IMR-90 (cell line): ENCODE measurements around the gene FHDC1. TPM values are rescaled to one million over a fixed set of nuclear protein-coding genes. Genes with fewer than 3 reads are reported as not detected.

Experiments used
- ATAC-seq: fragments of 200-7000 bp; cut with Tn5 transposase; 2 replicates; pipeline ENCODE4 v1.9.1; 2020; ENCODE audit warnings: low read depth, mild to moderate bottlenecking, moderate library complexity
- BruUV-seq: library from RNA; stranded (reverse); fragments of 400-500 nt; replicated peaks from 2 replicates; lab custom pipeline; 2021; lab: Mats Ljungman, UMichigan
- CTCF ChIA-PET: fragments of 300-600 bp; formaldehyde crosslinking; extraction: SDS; loops from one replicate; lab custom pipeline; 2021; ENCODE audit warnings: antibody characterized with exemption; lab: Yijun Ruan, JAX
- POLR2A ChIA-PET: fragments of 300-600 bp; sonication (Branson Sonifier 250); formaldehyde crosslinking; loops from one replicate; lab custom pipeline; 2022; ENCODE audit warnings: antibody characterized with exemption; ENCODE audit not compliant: unreplicated experiment; lab: Charles Lee
- DNase-seq: peaks from one replicate; pipeline ENCODE4 v3.0.0; 2013
- H2AFZ ChIP-seq: replicated peaks from 2 replicates; pipeline ENCODE3; 2013; ENCODE audit warnings: low read length, mild to moderate bottlenecking; ENCODE audit not compliant: poor library complexity
- H2AK5ac ChIP-seq: 2 replicates; pipeline ENCODE4 v1.6.1; 2013; ENCODE audit warnings: low read depth, low read length, inconsistent platforms
- H2AK9ac ChIP-seq: replicated peaks from 2 replicates; pipeline ENCODE3; 2013; ENCODE audit warnings: mild to moderate bottlenecking, low read depth, low read length, moderate library complexity; ENCODE audit not compliant: poor library complexity
- H2BK120ac ChIP-seq: 2 replicates; pipeline ENCODE4 v1.6.1; 2013; ENCODE audit warnings: low read depth, low read length, inconsistent platforms
- H2BK15ac ChIP-seq: 3 replicates; pipeline ENCODE4 v1.6.1; 2013; ENCODE audit warnings: low read depth, low read length, inconsistent platforms
- H2BK20ac ChIP-seq: 2 replicates; pipeline ENCODE4 v1.6.1; 2013; ENCODE audit warnings: low read depth, mild to moderate bottlenecking, inconsistent platforms, low read length, moderate library complexity
- H2BK5ac ChIP-seq: 2 replicates; pipeline ENCODE4 v1.6.1; 2013; ENCODE audit warnings: mild to moderate bottlenecking, low read depth, low read length, inconsistent platforms; ENCODE audit not compliant: poor library complexity, severe bottlenecking
- H3K14ac ChIP-seq: replicated peaks from 2 replicates; pipeline ENCODE4 v1.6.1; 2013; ENCODE audit warnings: low read depth, low read length, inconsistent platforms
- H3K18ac ChIP-seq: 2 replicates; pipeline ENCODE4 v1.6.1; 2013; ENCODE audit warnings: low read depth, low read length, control low read depth
- H3K23ac ChIP-seq: 2 replicates; pipeline ENCODE4 v1.6.1; 2013; ENCODE audit warnings: low read depth, low read length, inconsistent platforms
- H3K27ac ChIP-seq: 2 replicates; pipeline ENCODE4 v1.5.1; 2013; ENCODE audit warnings: mild to moderate bottlenecking, control low read depth, low read length; ENCODE audit not compliant: insufficient read depth
- H3K27me3 ChIP-seq: 2 replicates; pipeline ENCODE4 v1.6.1; 2013; ENCODE audit warnings: low read length; ENCODE audit not compliant: control insufficient read depth, insufficient read depth
- H3K36me3 ChIP-seq: 2 replicates; pipeline ENCODE4 v1.6.1; 2013; ENCODE audit warnings: low read length, mixed read lengths; ENCODE audit not compliant: control insufficient read depth, insufficient read depth
- H3K4ac ChIP-seq: 2 replicates; pipeline ENCODE4 v1.6.1; 2013; ENCODE audit warnings: low read depth, low read length, inconsistent platforms
- H3K4me1 ChIP-seq: 2 replicates; pipeline ENCODE4 v1.6.1; 2013; ENCODE audit warnings: low read length, mixed read lengths; ENCODE audit not compliant: control insufficient read depth, insufficient read depth
- H3K4me2 ChIP-seq: 2 replicates; pipeline ENCODE4 v1.6.1; 2013; ENCODE audit warnings: low read depth, mild to moderate bottlenecking, control low read depth, low read length, moderate library complexity
- H3K4me3 ChIP-seq: 2 replicates; pipeline ENCODE4 v1.5.1; 2013; ENCODE audit warnings: low read depth, mild to moderate bottlenecking, control low read depth, low read length, moderate library complexity; ENCODE audit not compliant: insufficient read depth
- H3K56ac ChIP-seq: 2 replicates; pipeline ENCODE4 v1.6.1; 2013; ENCODE audit warnings: low read length, inconsistent platforms; ENCODE audit not compliant: insufficient read depth; ENCODE audit errors: extremely low read depth
- H3K79me1 ChIP-seq, 2 experiments: 2 replicates each; pipeline ENCODE4 v1.6.1; 2013; ENCODE audit warnings: low read length in 2 of 2, inconsistent platforms in 1 of 2, low read depth in 1 of 2
- H3K9ac ChIP-seq: 2 replicates; pipeline ENCODE4 v1.6.1; 2013; ENCODE audit warnings: low read depth, low read length, control low read depth
- H3K9me1 ChIP-seq: 2 replicates; pipeline ENCODE4 v1.6.1; 2013; ENCODE audit warnings: low read length, inconsistent platforms; ENCODE audit not compliant: insufficient read depth
- H3K9me3 ChIP-seq: 2 replicates; pipeline ENCODE4 v1.6.1; 2013; ENCODE audit warnings: low read length; ENCODE audit not compliant: control insufficient read depth, insufficient read depth
- H4K20me1 ChIP-seq: 2 replicates; pipeline ENCODE4 v1.6.1; 2013; ENCODE audit warnings: low read length, inconsistent platforms; ENCODE audit not compliant: insufficient read depth
- H4K5ac ChIP-seq: 2 replicates; pipeline ENCODE4 v1.6.1; 2013; ENCODE audit warnings: mild to moderate bottlenecking, low read depth, low read length, control low read depth
- H4K8ac ChIP-seq, 2 experiments: 2 replicates each; pipeline ENCODE4 v1.6.1; 2013; ENCODE audit warnings: low read depth in 2 of 2, low read length in 2 of 2, control low read depth in 1 of 2, inconsistent platforms in 1 of 2
- H4K91ac ChIP-seq: 2 replicates; pipeline ENCODE4 v1.6.1; 2013; ENCODE audit warnings: low read depth, low read length, inconsistent platforms; ENCODE audit not compliant: insufficient read depth
- BHLHE40 ChIP-seq: fragments of 150-350 bp; IDR thresholded peaks from 2 replicates; pipeline ENCODE4 v1.6.1; 2016; ENCODE audit warnings: mild to moderate bottlenecking, low read depth, low read length
- CEBPB ChIP-seq: IDR thresholded peaks from 2 replicates; pipeline ENCODE4 v1.6.1; 2012; ENCODE audit warnings: low read depth, low read length, improper control_type of control experiment
- CHD1 ChIP-seq: IDR thresholded peaks from 2 replicates; pipeline ENCODE4 v1.6.1; 2012; ENCODE audit warnings: low read depth, low read length, improper control_type of control experiment
- FOS ChIP-seq: fragments of 150-350 bp; IDR thresholded peaks from 2 replicates; pipeline ENCODE4 v1.6.1; 2016; ENCODE audit warnings: low read depth, low read length
- MAFK ChIP-seq: IDR thresholded peaks from 2 replicates; pipeline ENCODE4 v1.6.1; 2012; ENCODE audit warnings: low read depth, low read length, improper control_type of control experiment
- MAZ ChIP-seq: IDR thresholded peaks from 2 replicates; pipeline ENCODE4 v1.6.1; 2012; ENCODE audit warnings: low read depth, mild to moderate bottlenecking, low read length, improper control_type of control experiment, moderate library complexity, borderline replicate concordance
- MXI1 ChIP-seq: IDR thresholded peaks from 2 replicates; pipeline ENCODE4 v1.6.1; 2012; ENCODE audit warnings: low read depth, mild to moderate bottlenecking, low read length, moderate library complexity, borderline replicate concordance
- NFE2L2 ChIP-seq: fragments of 150-350 bp; IDR thresholded peaks from 2 replicates; pipeline ENCODE4 v1.6.1; 2016; ENCODE audit warnings: low read depth, mild to moderate bottlenecking, low read length
- POLR2A ChIP-seq: IDR thresholded peaks from 2 replicates; pipeline ENCODE4 v1.6.1; 2012; ENCODE audit warnings: mild to moderate bottlenecking, low read depth, low read length
- RAD21 ChIP-seq: IDR thresholded peaks from 2 replicates; pipeline ENCODE4 v1.6.1; 2012; ENCODE audit warnings: low read length, improper control_type of control experiment
- RCOR1 ChIP-seq: IDR thresholded peaks from 2 replicates; pipeline ENCODE4 v1.6.1; 2012; ENCODE audit warnings: mild to moderate bottlenecking, low read length, improper control_type of control experiment; ENCODE audit not compliant: insufficient replicate concordance
- RFX5 ChIP-seq: IDR thresholded peaks from 2 replicates; pipeline ENCODE4 v1.8.0; 2012; ENCODE audit warnings: low read depth, mild to moderate bottlenecking, low read length, moderate library complexity
- WGBS, 2 experiments: methylation state at CpG; one replicate each; pipeline versions ENCODE4 v1.1.5 to v1.1.7; 2013; ENCODE audit warnings: missing lambda C conversion rate in 2 of 2; ENCODE audit not compliant: insufficient read length in 1 of 2; ENCODE audit errors: extremely low coverage in 2 of 2; 5-methylcytosine and 5-hydroxymethylcytosine counted together
- dilution Hi-C: fragments of 300-500 bp; cut with HindIII; formaldehyde crosslinking; loops from one replicate; pipeline ENCODE4 v1.14.3; 2018; ENCODE audit warnings: low sequenced_read_pairs; ENCODE audit not compliant: unreplicated experiment
- in situ Hi-C: fragments of 300-500 bp; cut with MboI; formaldehyde crosslinking; loops from 3 replicates; pipeline ENCODE4 v1.14.3; 2019; ENCODE audit warnings: low sequenced_read_pairs, inconsistent platforms, mixed read lengths
- intact Hi-C: fragments of 100-400 bp; cut with micrococcal nuclease; formaldehyde crosslinking; loops from 2 replicates; pipeline ENCODE4 v1.10.0; 2022
- polyA plus RNA-seq, 3 experiments: library from polyadenylated mRNA; depleted of rRNA; stranded (reverse); fragments of >200 nt; gene quantifications; 2 replicates each; pipeline ENCODE4 v1.2.3, GENCODE V29; 2012; ENCODE audit warnings: low replicate concordance in 1 of 3
- total RNA-seq: library from RNA; depleted of rRNA; stranded (reverse); fragments of >200 nt; gene quantifications from 2 replicates; pipeline ENCODE4 v1.2.3, GENCODE V29; 2012
- TF ChIP-seq, protein P1 (sequence below): fragments of 150-350 bp; IDR thresholded peaks from 2 replicates; pipeline ENCODE4 v1.6.1; 2017; ENCODE audit warnings: mild to moderate bottlenecking, antibody characterized with exemption, low read length, low read depth

The FHDC1 gene
- total and polyA plus RNA-seq, 2 of the 4 experiments (the other 2 are of a cell fraction), result under 0.01 to 0.09 TPM

DNA sequence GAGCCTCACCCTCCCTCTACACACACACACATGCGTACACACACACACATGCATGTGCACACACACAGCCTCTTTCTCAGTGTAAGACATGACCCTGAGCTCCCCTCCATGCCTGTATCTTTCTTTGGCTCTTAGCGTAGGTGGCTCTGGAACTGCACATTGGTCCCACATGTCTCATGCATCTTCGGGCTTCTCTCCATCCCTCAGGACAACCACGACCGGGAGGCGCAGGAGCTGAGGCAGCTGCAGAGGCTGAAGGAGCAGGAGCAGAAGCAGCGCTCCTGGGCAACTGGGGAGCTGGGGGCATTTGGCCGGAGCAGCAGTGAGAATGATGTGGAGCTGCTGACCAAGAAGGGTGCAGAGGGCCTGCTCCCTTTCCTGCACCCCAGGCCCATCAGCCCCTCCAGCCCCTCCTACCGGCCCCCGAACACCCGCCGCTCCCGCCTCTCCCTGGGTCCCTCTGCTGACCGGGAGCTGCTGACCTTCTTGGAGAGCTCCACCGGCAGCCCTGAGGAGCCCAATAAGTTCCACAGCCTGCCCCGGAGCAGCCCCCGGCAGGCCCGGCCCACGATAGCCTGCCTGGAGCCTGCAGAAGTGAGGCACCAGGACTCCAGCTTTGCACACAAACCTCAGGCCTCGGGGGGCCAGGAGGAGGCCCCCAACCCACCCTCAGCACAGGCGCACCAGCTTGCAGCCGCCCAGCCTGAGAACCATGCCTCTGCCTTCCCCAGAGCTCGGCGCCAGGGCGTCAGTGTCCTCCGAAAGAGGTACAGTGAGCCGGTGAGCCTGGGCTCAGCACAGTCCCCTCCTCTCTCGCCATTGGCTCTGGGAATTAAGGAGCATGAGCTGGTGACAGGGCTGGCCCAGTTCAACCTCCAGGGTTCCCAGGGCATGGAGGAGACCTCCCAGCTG, 38.6 kb downstream of the FHDC1 start (continued):
- TF ChIP-seq MAFK (no peak), FOS (no peak)

DNA sequence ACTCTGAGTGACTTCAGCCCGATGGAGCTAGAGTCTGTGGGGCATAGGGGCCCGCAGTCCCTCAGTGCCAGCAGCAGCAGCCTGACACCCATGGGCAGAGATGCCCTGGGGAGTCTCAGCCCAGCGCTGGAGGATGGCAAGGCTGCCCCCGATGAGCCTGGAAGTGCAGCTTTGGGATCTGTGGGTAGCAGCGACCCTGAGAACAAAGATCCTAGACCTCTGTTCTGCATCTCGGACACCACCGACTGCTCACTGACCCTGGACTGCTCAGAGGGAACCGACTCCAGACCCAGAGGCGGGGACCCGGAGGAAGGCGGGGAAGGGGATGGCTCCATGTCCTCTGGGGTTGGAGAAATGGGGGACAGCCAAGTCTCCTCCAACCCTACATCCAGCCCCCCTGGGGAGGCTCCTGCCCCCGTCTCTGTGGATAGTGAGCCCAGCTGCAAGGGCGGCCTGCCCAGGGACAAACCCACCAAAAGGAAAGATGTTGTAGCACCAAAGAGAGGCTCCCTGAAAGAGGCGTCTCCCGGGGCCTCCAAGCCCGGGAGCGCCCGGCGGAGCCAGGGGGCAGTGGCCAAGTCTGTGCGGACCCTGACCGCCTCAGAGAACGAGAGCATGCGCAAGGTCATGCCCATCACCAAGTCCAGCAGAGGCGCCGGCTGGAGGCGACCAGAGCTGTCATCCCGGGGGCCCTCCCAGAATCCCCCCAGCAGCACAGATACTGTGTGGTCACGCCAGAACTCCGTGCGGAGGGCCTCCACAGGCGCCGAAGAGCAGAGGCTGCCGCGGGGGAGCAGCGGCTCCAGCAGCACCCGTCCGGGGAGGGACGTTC, 39.5 kb downstream of the FHDC1 start:
- no peak for ATAC-seq
- ChIA-PET CTCF (no interaction called here), POLR2A (no interaction called here)
- dilution Hi-C loops, result no loop called here
- no peak overlapping the region for H3K4ac ChIP-seq
- no peak overlapping the region for H2BK120ac ChIP-seq
- no peak overlapping the region for H2BK5ac ChIP-seq
- no peak overlapping the region for H2AK5ac ChIP-seq
- no peaks in the 10 kb centered on the region for H4K20me1 ChIP-seq
- DNase-seq, result no peak
- no peak overlapping the region for H3K4me2 ChIP-seq
- H3K27ac ChIP-seq, result no peak overlapping the region
- H3K23ac ChIP-seq, result no peak overlapping the region
- H3K14ac ChIP-seq, result no peak overlapping the region
- BruUV-seq, result no TSS peak
- no peak overlapping the region for H2AK9ac ChIP-seq
- H3K56ac ChIP-seq, result no peak overlapping the region
- H4K5ac ChIP-seq, result no peak overlapping the region
- no peak overlapping the region for H2AFZ ChIP-seq
- H2BK15ac ChIP-seq, result no peak overlapping the region
- H3K79me1 ChIP-seq, result no peaks in the 10 kb centered on the region
- peaks cover 5% of the 10 kb centered on the region for H3K4me1 ChIP-seq
- intact Hi-C loops, result no loop called here
- in situ Hi-C loops, result no loop called here
- H3K4me3 ChIP-seq, result no peak overlapping the region
- H3K36me3 ChIP-seq, result no peaks in the 10 kb centered on the region
- no peak overlapping the region for H4K8ac ChIP-seq
- H3K9ac ChIP-seq, result no peak overlapping the region
- H4K91ac ChIP-seq, result no peak overlapping the region
- no peaks in the 10 kb centered on the region for H3K9me3 ChIP-seq
- peaks cover 10% of the 10 kb centered on the region for H3K9me1 ChIP-seq
- H3K27me3 ChIP-seq, result peaks cover 9% of the 10 kb centered on the region
- H3K18ac ChIP-seq, result no peak overlapping the region
- no peak overlapping the region for H2BK20ac ChIP-seq
- WGBS, 2 experiments, result 84% methylated on average over 18 of the region's 38 CpGs; no CpG with 5 or more reads in 1 of the 2 experiments
- TF ChIP-seq POLR2A, result no peak
- no peak for TF ChIP-seq RFX5
- no peak for TF ChIP-seq RAD21
- no peak for TF ChIP-seq MAZ
- TF ChIP-seq BHLHE40, result no peak
- TF ChIP-seq, protein P1, sequence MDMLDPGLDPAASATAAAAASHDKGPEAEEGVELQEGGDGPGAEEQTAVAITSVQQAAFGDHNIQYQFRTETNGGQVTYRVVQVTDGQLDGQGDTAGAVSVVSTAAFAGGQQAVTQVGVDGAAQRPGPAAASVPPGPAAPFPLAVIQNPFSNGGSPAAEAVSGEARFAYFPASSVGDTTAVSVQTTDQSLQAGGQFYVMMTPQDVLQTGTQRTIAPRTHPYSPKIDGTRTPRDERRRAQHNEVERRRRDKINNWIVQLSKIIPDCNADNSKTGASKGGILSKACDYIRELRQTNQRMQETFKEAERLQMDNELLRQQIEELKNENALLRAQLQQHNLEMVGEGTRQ, result no peak
- no peak for TF ChIP-seq CHD1
- no peak for TF ChIP-seq FOS
- no peak for TF ChIP-seq NFE2L2
- no peak for TF ChIP-seq MAFK
- no peak for TF ChIP-seq RCOR1
- TF ChIP-seq CEBPB, result no peak
- no peak for TF ChIP-seq MXI1
